ENCODE measurements around the gene CD86. TPM values are rescaled to one million over a fixed set of nuclear protein-coding genes. Genes with fewer than 3 reads are reported as not detected.

Gene CD86
- not detected in 2 replicates for total RNA-seq

GRCh38 chr3:122055215-122055614, at the start of gene CD86:
CD86 (plus strand) TSS chr3:122055362; CDS start chr3:122055490, 128 bp downstream.
- no peak for DNase-seq (ENCODE audit: low read depth)
- no peaks in the 10 kb centered on the region for H3K27me3 ChIP-seq (ENCODE audit: control insufficient read depth, insufficient read depth, low read length)
- TF ChIP-seq CTCF (IDR thresholded peaks at IDR 0.05; ENCODE audit: insufficient read depth, low read length, poor library complexity, severe bottlenecking), result no peak

GRCh38 chr3:122006267-122006666, 48.9 kb upstream of the CD86 start:
- Histone ChIP-seq H3K4me3 (ENCODE audit: low read depth, low read length) (no peak overlapping the region), H3K27me3 (ENCODE audit: control insufficient read depth, insufficient read depth, low read length) (no peaks in the 10 kb centered on the region), H3K36me3 (ENCODE audit: control insufficient read depth, insufficient read depth, low read length) (no peaks in the 10 kb centered on the region)
- no peak for TF ChIP-seq CTCF (IDR thresholded peaks at IDR 0.05; ENCODE audit: insufficient read depth, low read length, poor library complexity, severe bottlenecking)
- DNase-seq (ENCODE audit: low read depth), result no peak

More at GRCh38 chr3:122055215-122055614, at the start of gene CD86:
- Histone ChIP-seq H3K4me3 (ENCODE audit: low read depth, low read length) (no peak within 1 kb of the TSS), H3K36me3 (ENCODE audit: control insufficient read depth, insufficient read depth, low read length) (no peaks in the 10 kb centered on the region)

- Histone ChIP-seq H3K27me3 (ENCODE audit: control insufficient read depth, insufficient read depth, low read length) (no peaks in the 10 kb centered on the region), H3K4me3 (ENCODE audit: low read depth, low read length) (no peak overlapping the region), H3K36me3 (ENCODE audit: control insufficient read depth, insufficient read depth, low read length) (no peaks in the 10 kb centered on the region)
- DNase-seq (ENCODE audit: low read depth), result no peak
- TF ChIP-seq CTCF (IDR thresholded peaks at IDR 0.05; ENCODE audit: insufficient read depth, low read length, poor library complexity, severe bottlenecking), result no peak
Observed at GRCh38 chr3:122008166-122008565, 47.0 kb upstream of the CD86 start.

GRCh38 chr3:122010506-122010905, 44.7 kb upstream of the CD86 start:
- H3K36me3 ChIP-seq (ENCODE audit: control insufficient read depth, insufficient read depth, low read length), result no peaks in the 10 kb centered on the region
- TF ChIP-seq CTCF (IDR thresholded peaks at IDR 0.05; ENCODE audit: insufficient read depth, low read length, poor library complexity, severe bottlenecking), result no peak
- no peak for DNase-seq (ENCODE audit: low read depth)
- H3K27me3 ChIP-seq (ENCODE audit: control insufficient read depth, insufficient read depth, low read length), result no peaks in the 10 kb centered on the region
- no peak overlapping the region for H3K4me3 ChIP-seq (ENCODE audit: low read depth, low read length)

GRCh38 chr3:122011396-122011795, 43.8 kb upstream of the CD86 start:
- Histone ChIP-seq H3K36me3 (ENCODE audit: control insufficient read depth, insufficient read depth, low read length) (no peaks in the 10 kb centered on the region), H3K27me3 (ENCODE audit: control insufficient read depth, insufficient read depth, low read length) (no peaks in the 10 kb centered on the region), H3K4me3 (ENCODE audit: low read depth, low read length) (no peak overlapping the region)
- DNase-seq (ENCODE audit: low read depth), result no peak
- no peak for TF ChIP-seq CTCF (IDR thresholded peaks at IDR 0.05; ENCODE audit: insufficient read depth, low read length, poor library complexity, severe bottlenecking)

- Histone ChIP-seq H3K27me3 (ENCODE audit: control insufficient read depth, insufficient read depth, low read length) (no peaks in the 10 kb centered on the region), H3K4me3 (ENCODE audit: low read depth, low read length) (no peak overlapping the region), H3K36me3 (ENCODE audit: control insufficient read depth, insufficient read depth, low read length) (no peaks in the 10 kb centered on the region)
- no peak for DNase-seq (ENCODE audit: low read depth)
- TF ChIP-seq CTCF (IDR thresholded peaks at IDR 0.05; ENCODE audit: insufficient read depth, low read length, poor library complexity, severe bottlenecking), result no peak
Observed at GRCh38 chr3:122012821-122013220, 42.3 kb upstream of the CD86 start.

Measured in kidney epithelial cell (primary cell).